SK-N-SH (cell line): Measurements from ENCODE around the gene HSD17B7. TPM values are rescaled to one million over a fixed set of nuclear protein-coding genes. Genes with fewer than 3 reads are reported as not detected.

ENCODE experiments used
- CTCF ChIA-PET: fragments of 300-600, 350-600 bp; formaldehyde crosslinking; extraction: SDS; loops from one replicate; lab custom pipeline; 2021; lab: Yijun Ruan, JAX
- POLR2A ChIA-PET: fragments of 350-600 bp; sonication (Branson Sonifier 250); formaldehyde crosslinking; extraction: SDS; loops from one replicate; lab custom pipeline; 2020; ENCODE audit warnings: antibody characterized with exemption, inconsistent platforms; lab: Yijun Ruan, JAX
- DNase-seq: peaks from one replicate; pipeline ENCODE4 v3.0.0; 2012
- H2AFZ ChIP-seq: fragments of 200-600 bp; sonication (generic); 2 replicates; pipeline ENCODE4 v1.8.1; 2016; ENCODE audit warnings: antibody characterized with exemption, mild to moderate bottlenecking, low read depth
- H3F3A ChIP-seq: fragments of 200-600 bp; sonication (generic); replicated peaks from 2 replicates; pipeline ENCODE3; 2016; ENCODE audit warnings: antibody characterized with exemption, mild to moderate bottlenecking; ENCODE audit not compliant: insufficient read depth
- H3K27ac ChIP-seq, 2 experiments: fragments of 200-500 bp in 1 of 2; fragments of 200-600 bp in 1 of 2; sonication (Bioruptor generic) in 1 of 2; sonication (generic), shearing (Covaris generic) in 1 of 2; 2 replicates each; pipeline versions ENCODE4 v1.5.1 to v1.6.1; 2014 to 2016; ENCODE audit warnings: low read depth in 2 of 2, inconsistent platforms in 1 of 2, low read length in 1 of 2, mild to moderate bottlenecking in 1 of 2, mixed read lengths in 1 of 2
- H3K27me3 ChIP-seq: fragments of 200-600 bp; sonication (generic), shearing (Covaris generic); 2 replicates; pipeline ENCODE4 v1.6.1; 2016; ENCODE audit warnings: mixed run types; ENCODE audit not compliant: insufficient read depth
- H3K36me3 ChIP-seq, 2 experiments: fragments of 200-500 bp in 1 of 2; fragments of 200-600 bp in 1 of 2; sonication (Bioruptor generic) in 1 of 2; sonication (generic) in 1 of 2; replicated peaks in 1 of 2; 2 replicates each; pipeline versions ENCODE3 to v1.5.1; 2014 to 2016; ENCODE audit warnings: low read length in 1 of 2, mild to moderate bottlenecking in 1 of 2; ENCODE audit not compliant: insufficient read depth in 2 of 2, control insufficient read depth in 1 of 2
- H3K4me1 ChIP-seq, 2 experiments: fragments of 200-500 bp in 1 of 2; fragments of 200-600 bp in 1 of 2; sonication (Bioruptor generic) in 1 of 2; sonication (generic), shearing (Covaris generic) in 1 of 2; 2 replicates each; pipeline versions ENCODE4 v1.5.1 to v1.6.1; 2014 to 2016; ENCODE audit warnings: low read depth in 1 of 2, low read length in 1 of 2, mixed run types in 1 of 2; ENCODE audit not compliant: insufficient read depth in 2 of 2, control insufficient read depth in 1 of 2
- H3K4me2 ChIP-seq: fragments of 200-600 bp; sonication (generic), shearing (Covaris generic); 2 replicates; pipeline ENCODE4 v1.6.1; 2017; ENCODE audit warnings: mixed run types
- H3K4me3 ChIP-seq, 2 experiments: fragments of 200-500 bp in 1 of 2; fragments of 200-600 bp in 1 of 2; sonication (Bioruptor generic) in 1 of 2; sonication (generic), shearing (Covaris generic) in 1 of 2; 2 replicates each; pipeline versions ENCODE4 v1.5.1 to v1.8.1; 2014 to 2016; ENCODE audit warnings: low read depth in 2 of 2, inconsistent platforms in 1 of 2, low read length in 1 of 2, mild to moderate bottlenecking in 1 of 2, mixed read lengths in 1 of 2, moderate library complexity in 1 of 2
- H3K79me2 ChIP-seq: fragments of 200-600 bp; sonication (generic); 2 replicates; pipeline ENCODE4 v1.8.1; 2017; ENCODE audit warnings: mild to moderate bottlenecking; ENCODE audit not compliant: insufficient read depth
- H3K9ac ChIP-seq: fragments of 200-600 bp; sonication (generic); 2 replicates; pipeline ENCODE4 v1.6.1; 2017; ENCODE audit warnings: mixed run types
- H3K9me2 ChIP-seq: fragments of 200-600 bp; sonication (generic); 2 replicates; pipeline ENCODE4 v1.6.1; 2017; ENCODE audit warnings: mixed run types
- H3K9me3 ChIP-seq: fragments of 200-600 bp; sonication (generic); 2 replicates; pipeline ENCODE4 v1.6.1; 2017; ENCODE audit warnings: mixed run types, mild to moderate bottlenecking, moderate library complexity
- H4K20me1 ChIP-seq: fragments of 200-600 bp; sonication (generic); 2 replicates; pipeline ENCODE4 v1.6.1; 2017; ENCODE audit warnings: mild to moderate bottlenecking, mixed run types; ENCODE audit not compliant: insufficient read depth
- CTCF ChIP-seq: fragments of 200-600 bp; sonication (generic); IDR thresholded peaks from 2 replicates; pipeline ENCODE4 v1.6.1; 2017; ENCODE audit warnings: antibody characterized with exemption, mild to moderate bottlenecking, moderate library complexity
- EP300 ChIP-seq, 2 experiments: IDR thresholded peaks; 2 replicates each; pipeline versions ENCODE4 v1.4.0 to v1.6.1; 2012; ENCODE audit warnings: borderline replicate concordance in 1 of 2, low read depth in 1 of 2, low read length in 1 of 2
- FOSL2 ChIP-seq: IDR thresholded peaks from 2 replicates; pipeline ENCODE4 v1.4.0; 2012; ENCODE audit warnings: low read depth, mild to moderate bottlenecking, moderate library complexity, borderline replicate concordance
- JUND ChIP-seq: IDR thresholded peaks from 2 replicates; pipeline ENCODE4 v1.4.0; 2012
- NFIC ChIP-seq: IDR thresholded peaks from 2 replicates; pipeline ENCODE4 v1.4.0; 2012; ENCODE audit warnings: borderline replicate concordance
- POLR2AphosphoS5 ChIP-seq: IDR thresholded peaks from 2 replicates; pipeline ENCODE4 v1.6.1; 2012; ENCODE audit warnings: low read depth, low read length
- RFX5 ChIP-seq: IDR thresholded peaks from 2 replicates; pipeline ENCODE4 v1.6.1; 2012; ENCODE audit warnings: mild to moderate bottlenecking, improper control_type of control experiment, low read length
- SMC3 ChIP-seq: IDR thresholded peaks from 2 replicates; pipeline ENCODE4 v1.6.1; 2012; ENCODE audit warnings: low read depth, low read length, improper control_type of control experiment
- TAF1 ChIP-seq: IDR thresholded peaks from 2 replicates; pipeline ENCODE4 v1.6.1; 2012; ENCODE audit warnings: low read depth, mild to moderate bottlenecking, low read length, moderate library complexity, borderline replicate concordance
- TCF12 ChIP-seq: IDR thresholded peaks from 2 replicates; pipeline ENCODE4 v1.4.0; 2012
- USF1 ChIP-seq: IDR thresholded peaks from 2 replicates; pipeline ENCODE4 v1.4.0; 2012; ENCODE audit warnings: low read depth, borderline replicate concordance
- ZBTB33 ChIP-seq: IDR thresholded peaks from 2 replicates; pipeline ENCODE4 v1.4.0; 2012; ENCODE audit warnings: low read depth, borderline replicate concordance
- polyA plus RNA-seq, 3 experiments: library from polyadenylated mRNA; depleted of rRNA; stranded (reverse); fragments of >200 nt; gene quantifications; 2 replicates each; pipeline ENCODE4 v1.2.3, GENCODE V29; 2012
- TF ChIP-seq, protein P1 (sequence below): fragments of 150-350 bp; IDR thresholded peaks from 2 replicates; pipeline ENCODE4 v1.6.1; 2016; ENCODE audit warnings: mild to moderate bottlenecking, low read depth, low read length

HSD17B7 gene
- polyA plus RNA-seq, 1 of the 3 experiments (the other 2 are of a cell fraction) = 14.5 TPM

- TF ChIP-seq, protein P1, sequence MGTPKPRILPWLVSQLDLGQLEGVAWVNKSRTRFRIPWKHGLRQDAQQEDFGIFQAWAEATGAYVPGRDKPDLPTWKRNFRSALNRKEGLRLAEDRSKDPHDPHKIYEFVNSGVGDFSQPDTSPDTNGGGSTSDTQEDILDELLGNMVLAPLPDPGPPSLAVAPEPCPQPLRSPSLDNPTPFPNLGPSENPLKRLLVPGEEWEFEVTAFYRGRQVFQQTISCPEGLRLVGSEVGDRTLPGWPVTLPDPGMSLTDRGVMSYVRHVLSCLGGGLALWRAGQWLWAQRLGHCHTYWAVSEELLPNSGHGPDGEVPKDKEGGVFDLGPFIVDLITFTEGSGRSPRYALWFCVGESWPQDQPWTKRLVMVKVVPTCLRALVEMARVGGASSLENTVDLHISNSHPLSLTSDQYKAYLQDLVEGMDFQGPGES = no peak
- TF ChIP-seq, all 33 proteins: peak for 0
Measured at GRCh38 chr1:162838863-162839262, 48.4 kb downstream of the HSD17B7 start (continued).

DNA sequence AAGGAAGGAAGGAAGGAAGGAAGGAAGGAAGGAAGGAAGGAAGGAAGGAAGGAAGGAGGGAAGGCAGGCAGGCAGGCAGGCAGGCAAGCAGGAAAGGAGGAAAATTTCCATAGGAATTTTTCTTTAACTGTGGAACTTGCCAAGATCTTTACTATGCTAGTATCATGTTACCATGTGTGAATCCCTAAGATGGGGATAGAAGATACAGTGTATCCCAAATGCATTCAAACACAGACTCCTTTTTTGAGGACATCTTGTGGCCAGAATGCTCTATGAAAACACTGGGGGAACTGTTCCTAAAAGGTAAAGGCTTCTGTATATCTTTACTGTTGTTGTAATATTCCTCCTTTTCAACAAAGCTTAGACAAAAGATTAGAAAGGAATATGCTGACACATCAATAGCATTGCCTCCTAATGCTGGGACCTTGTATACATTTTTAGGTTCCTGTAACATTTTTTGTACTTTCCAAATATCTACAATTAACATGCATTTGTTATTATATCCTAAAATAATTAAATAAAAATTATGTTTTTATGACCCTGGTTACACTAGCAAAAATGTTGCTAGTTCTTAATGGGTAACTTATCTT, 49.8 kb downstream of the HSD17B7 start:
- H3K36me3 ChIP-seq = no peaks in the 10 kb centered on the region
- no peak overlapping the region for H3K9ac ChIP-seq
- TF ChIP-seq JUND (no peak), ZBTB33 (no peak), RFX5 (no peak), POLR2AphosphoS5 (no peak), SMC3 (no peak), USF1 (no peak), NFIC (no peak), TCF12 (no peak), EP300 (IDR thresholded peaks at IDR 0.05; ENCODE audit: borderline replicate concordance in 1 of 2, low read depth in 1 of 2, low read length in 1 of 2) (no peak), FOSL2 (no peak), CTCF (no peak), TAF1 (no peak)
- H4K20me1 ChIP-seq = no peaks in the 10 kb centered on the region
- H3K9me2 ChIP-seq = no peaks in the 10 kb centered on the region
- no peak overlapping the region for H3K4me3 ChIP-seq
- no peak overlapping the region for H3K4me2 ChIP-seq
- DNase-seq = no peak
- no peak overlapping the region for H2AFZ ChIP-seq
- peaks cover 9 to 19% of the 10 kb centered on the region in 2 experiments; a peak in 3 of 4 replicates for H3K4me1 ChIP-seq
- H3F3A ChIP-seq = no peaks in the 10 kb centered on the region
- ChIA-PET POLR2A (no interaction called here), CTCF (interaction anchor here (0.8 to 1.2 kb wide), 3 partner anchors 8 to 517 kb away, joined by 3 to 8 read pairs (median 3); no protein-coding TSS in a partner anchor)
- H3K79me2 ChIP-seq = no peaks in the 10 kb centered on the region
- H3K27me3 ChIP-seq = no peaks in the 10 kb centered on the region
- peaks cover 10% of the 10 kb centered on the region; the same call in 1 of the 2 replicates for H3K9me3 ChIP-seq
- H3K27ac ChIP-seq = no peak overlapping the region
